GM19025 (cell line): Measurements from ENCODE around the gene PDZD2.
"Not testable (repeated sequence)": the region's sequence is repeated elsewhere in the genome, so short reads cannot be mapped to it uniquely, and the experiment has no call there.

Experiments
- ATAC-seq: cut with Tn5 transposase; IDR thresholded peaks from one replicate; pipeline ENCODE4 v1.9.1; 2021; ENCODE audit warnings: mild to moderate bottlenecking, low read depth, moderate library complexity; ENCODE audit not compliant: unreplicated experiment

The PDZD2 gene

DNA sequence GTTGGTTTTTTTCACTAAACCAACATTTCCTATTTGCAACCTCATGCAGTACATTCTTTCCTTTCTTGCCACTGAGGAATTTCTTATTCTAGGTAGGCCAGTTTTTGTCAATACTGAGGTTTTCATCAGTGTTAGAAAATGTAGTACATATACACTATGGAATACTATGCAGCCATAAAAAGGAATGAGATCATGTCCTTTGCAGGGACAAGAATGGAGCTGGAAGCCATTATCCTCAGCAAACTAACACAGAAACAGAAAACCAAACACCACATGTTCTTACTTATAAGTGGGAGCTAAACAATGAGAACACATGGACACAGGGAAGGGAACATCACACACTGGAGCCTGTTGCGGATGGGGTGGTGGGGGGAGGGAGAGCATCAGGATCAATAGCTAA, 441.6 kb downstream of the PDZD2 start:
- not testable (repeated sequence) for ATAC-seq

DNA sequence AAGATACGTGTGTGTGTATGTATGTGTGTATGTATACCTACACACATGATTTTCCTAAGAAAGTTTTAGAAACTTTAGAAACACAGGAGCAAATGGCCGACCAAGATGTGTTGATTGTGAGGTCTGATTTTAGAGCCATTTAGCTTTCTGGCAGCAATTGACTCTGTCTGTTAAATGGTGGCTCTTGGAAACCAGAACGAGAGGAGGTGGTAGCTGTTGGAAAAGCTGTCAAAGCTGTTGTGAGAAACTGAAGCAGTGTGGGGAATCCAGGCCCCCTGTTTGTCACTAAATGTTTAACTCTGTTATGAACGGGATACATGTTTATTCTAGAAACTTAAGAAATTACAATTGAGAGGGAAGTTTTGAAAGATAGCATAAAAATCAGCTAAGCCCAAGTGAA, 443.8 kb downstream of the PDZD2 start:
- ATAC-seq: no peak

DNA sequence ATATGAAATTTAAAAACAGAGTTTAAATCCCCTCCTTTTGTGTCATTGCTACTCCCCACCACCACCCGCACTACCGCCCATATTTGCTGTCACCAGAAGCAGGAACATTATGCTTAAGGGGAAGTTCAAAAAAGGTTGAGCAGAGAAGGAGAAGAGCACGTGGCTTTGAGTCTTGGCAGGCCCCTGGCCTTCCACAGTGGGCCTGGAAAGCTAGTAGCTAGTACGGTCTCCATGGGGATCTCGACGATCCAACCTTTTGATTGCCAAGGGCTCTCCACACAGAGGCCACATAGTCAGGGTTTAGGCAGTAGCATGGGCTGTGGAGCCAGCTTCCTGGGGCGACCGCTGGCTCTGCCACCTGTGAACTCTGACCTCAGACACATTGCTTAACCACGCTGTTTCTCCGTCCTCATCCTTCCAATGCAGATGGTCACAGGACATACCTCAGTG, 445.1 kb downstream of the PDZD2 start:
- no peak for ATAC-seq

DNA sequence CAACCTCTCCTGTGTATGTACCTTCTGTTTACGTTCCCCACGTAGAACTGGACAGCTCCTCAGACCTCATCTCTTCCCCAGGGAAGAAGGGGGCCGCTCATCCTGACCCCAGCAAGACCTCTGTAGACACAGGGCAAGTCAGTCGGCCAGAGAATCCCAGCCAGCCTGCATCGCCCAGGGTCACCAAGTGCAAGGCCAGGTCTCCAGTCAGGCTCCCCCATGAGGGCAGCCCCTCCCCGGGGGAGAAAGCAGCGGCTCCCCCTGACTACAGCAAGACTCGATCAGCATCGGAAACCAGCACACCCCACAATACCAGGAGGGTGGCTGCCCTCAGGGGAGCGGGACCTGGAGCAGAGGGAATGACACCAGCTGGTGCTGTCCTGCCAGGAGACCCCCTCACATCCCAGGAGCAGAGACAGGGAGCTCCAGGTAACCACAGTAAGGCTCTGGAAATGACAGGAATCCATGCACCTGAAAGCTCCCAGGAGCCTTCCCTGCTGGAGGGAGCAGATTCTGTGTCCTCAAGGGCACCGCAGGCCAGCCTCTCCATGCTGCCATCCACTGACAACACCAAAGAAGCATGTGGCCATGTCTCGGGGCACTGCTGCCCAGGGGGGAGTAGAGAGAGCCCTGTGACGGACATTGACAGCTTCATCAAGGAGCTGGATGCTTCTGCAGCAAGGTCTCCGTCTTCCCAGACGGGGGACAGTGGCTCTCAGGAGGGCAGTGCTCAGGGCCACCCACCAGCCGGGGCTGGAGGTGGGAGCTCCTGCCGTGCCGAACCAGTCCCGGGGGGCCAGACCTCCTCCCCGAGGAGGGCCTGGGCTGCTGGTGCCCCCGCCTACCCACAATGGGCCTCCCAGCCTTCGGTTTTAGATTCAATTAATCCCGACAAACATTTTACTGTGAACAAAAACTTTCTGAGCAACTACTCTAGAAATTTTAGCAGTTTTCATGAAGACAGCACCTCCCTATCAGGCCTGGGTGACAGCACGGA, 448.5 kb downstream of the PDZD2 start:
- no peak for ATAC-seq

DNA sequence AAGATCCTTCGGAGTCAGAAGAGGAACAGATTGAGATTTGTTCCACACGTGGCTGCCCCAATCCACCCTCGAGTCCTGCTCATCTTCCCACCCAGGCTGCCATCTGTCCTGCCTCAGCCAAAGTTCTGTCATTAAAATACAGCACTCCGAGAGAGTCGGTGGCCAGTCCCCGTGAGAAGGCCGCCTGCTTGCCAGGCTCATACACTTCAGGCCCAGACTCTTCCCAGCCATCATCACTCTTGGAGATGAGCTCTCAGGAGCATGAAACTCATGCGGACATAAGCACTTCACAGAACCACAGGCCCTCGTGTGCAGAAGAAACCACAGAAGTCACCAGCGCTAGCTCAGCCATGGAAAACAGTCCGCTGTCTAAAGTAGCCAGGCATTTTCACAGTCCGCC, 449.3 kb downstream of the PDZD2 start:
- ATAC-seq: no peak

DNA sequence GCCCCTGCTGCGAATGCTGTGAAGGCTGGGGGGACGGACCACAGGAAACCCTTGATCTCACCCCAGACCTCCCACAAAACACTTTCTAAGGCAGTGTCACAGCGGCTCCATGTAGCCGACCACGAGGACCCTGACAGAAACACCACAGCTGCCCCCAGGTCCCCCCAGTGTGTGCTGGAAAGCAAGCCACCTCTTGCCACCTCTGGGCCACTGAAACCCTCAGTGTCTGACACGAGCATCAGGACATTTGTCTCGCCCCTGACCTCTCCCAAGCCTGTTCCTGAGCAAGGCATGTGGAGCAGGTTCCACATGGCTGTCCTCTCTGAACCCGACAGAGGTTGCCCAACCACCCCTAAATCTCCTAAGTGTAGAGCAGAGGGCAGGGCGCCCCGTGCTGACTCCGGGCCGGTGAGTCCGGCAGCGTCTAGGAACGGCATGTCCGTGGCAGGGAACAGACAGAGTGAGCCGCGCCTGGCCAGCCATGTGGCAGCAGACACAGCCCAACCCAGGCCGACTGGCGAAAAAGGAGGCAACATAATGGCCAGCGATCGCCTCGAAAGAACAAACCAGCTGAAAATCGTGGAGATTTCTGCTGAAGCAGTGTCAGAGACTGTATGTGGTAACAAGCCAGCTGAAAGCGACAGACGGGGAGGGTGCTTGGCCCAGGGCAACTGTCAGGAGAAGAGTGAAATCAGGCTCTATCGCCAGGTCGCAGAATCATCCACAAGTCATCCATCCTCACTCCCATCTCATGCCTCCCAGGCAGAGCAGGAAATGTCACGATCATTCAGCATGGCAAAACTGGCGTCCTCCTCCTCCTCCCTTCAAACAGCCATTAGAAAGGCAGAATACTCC, 450.4 kb downstream of the PDZD2 start:
- no peak for ATAC-seq

DNA sequence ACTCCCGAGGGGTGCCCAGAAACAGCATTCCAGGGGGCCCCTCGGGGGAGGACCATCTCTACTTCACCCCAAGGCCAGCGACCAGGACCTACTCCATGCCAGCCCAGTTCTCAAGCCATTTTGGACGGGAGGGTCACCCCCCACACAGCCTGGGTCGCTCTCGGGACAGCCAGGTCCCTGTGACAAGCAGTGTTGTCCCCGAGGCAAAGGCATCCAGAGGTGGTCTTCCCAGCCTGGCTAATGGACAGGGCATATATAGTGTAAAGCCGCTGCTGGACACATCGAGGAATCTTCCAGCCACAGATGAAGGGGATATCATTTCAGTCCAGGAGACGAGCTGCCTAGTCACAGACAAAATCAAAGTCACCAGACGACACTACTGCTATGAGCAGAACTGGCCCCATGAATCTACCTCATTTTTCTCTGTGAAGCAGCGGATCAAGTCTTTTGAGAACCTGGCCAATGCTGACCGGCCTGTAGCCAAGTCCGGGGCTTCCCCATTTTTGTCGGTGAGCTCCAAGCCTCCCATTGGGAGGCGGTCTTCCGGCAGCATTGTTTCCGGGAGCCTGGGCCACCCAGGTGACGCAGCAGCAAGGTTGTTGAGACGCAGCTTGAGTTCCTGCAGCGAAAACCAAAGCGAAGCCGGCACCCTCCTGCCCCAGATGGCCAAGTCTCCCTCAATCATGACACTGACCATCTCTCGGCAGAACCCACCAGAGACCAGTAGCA, 451.3 kb downstream of the PDZD2 start:
- ATAC-seq: no peak

DNA sequence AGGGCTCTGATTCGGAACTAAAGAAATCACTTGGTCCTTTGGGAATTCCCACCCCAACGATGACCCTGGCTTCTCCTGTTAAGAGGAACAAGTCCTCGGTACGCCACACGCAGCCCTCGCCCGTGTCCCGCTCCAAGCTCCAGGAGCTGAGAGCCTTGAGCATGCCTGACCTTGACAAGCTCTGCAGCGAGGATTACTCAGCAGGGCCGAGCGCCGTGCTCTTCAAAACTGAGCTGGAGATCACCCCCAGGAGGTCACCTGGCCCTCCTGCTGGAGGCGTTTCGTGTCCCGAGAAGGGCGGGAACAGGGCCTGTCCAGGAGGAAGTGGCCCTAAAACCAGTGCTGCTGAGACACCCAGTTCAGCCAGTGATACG, 451.8 kb downstream of the PDZD2 start:
- ATAC-seq: no peak

DNA sequence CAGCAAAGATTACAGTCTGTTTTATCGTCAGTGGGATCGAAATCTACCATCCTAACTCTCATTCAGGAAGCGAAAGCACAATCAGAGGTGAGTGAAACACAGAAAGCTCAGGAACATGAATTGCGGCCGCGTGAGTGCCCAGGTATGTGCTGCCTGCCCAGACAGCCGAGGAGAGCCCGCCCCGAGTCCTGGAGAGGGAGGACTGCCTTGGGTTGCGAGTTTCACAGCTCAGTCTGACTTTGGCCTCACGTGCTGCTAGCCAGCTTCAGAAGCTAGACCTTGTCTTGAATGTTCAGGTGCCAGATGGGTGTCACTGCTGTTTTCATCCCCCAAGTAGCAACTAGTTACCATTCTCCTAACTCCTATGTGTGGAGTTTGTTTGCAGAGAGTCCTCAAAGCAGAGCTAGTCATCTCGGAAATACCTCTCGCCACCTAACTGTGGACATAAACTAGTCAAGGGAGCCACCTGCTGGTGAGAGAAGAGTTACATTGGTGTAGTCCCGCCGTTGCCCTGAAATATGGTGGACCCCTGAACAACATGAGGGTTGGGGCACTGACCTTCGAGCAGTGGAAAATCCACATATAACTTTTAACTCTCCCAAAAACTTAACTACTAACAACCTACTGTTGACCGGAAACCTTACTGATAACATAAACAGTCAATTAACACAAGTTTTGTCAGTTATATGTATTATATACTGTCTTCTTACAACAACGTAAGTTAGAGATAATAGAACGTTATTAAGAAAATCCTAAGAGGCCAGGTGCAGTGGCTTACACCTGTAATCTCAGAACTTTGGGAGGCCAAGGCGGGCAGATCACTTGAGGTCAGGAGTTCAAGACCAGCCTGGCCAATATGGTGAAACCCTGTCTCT, 454.2 kb downstream of the PDZD2 start:
- ATAC-seq: peak; percentile 83

DNA sequence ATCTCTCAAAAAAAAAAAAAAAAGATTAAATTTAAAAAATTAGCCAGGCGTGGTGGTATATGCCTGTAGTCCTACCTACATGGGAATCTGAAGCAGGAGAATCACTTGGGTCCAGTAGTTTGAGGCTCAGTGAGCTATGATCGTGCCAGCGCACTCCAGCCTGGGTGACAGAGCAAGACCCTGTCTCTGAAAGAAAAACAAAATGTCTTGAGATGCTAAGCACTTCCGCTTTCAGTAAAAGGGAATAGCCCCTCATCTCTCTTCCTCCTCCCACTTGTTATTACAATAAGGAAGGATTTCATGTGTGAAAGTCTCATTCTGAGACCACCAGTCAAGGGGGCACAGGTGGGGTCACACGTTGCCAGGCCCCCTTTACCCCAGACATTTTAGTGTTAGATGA, 455.8 kb downstream of the PDZD2 start:
- ATAC-seq: no peak

DNA sequence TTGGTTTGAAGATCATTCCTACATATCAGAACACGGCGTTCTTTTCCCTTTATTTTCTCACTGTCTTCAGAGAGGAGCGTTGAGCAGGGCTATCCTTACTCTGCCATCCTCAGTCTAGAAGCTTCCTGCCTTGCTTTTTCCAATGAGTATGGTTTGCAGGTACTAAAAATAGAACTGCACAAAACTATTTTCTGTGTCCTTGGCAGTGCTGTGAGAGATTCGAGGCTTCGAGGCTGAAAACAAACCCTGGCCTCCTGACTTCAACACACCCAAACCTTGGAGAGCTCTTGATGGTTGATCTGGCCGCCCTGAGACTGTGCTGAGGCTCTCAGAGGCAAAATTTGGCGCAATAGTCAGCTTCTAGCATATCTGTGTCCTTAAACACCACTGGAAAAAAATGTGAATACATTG, 456.3 kb downstream of the PDZD2 start:
- no peak for ATAC-seq

DNA sequence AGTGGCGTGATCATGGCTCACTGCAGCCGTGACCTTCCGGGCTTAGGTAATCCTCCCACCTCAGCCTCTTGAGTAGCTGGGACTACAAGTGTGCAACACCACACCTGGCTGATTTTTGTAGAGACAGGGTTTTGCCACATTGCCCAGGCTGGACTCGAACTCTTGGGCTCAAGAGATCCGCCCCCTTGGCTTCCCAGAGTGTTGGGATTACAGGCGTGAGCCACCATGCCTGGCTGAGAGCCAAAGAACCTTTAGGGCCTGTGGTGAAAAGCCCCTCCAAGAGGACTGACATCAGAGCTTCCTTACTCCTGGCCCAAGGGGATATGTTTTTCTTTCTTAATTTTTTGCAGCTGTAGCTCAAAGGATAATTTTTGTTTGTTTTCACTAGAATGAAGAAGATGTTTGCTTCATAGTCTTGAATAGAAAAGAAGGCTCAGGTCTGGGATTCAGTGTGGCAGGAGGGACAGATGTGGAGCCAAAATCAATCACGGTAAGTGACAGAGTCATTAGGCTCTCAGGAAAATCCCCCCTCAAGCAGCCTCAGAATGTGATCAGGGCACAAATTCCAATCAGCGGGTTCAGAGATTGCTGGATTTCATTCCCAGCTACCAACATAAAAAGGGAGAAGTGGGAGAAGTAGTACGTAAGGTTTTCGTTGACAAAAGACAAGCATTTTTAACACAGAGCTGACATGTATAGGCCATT, 458.1 kb downstream of the PDZD2 start:
- ATAC-seq: no peak

DNA sequence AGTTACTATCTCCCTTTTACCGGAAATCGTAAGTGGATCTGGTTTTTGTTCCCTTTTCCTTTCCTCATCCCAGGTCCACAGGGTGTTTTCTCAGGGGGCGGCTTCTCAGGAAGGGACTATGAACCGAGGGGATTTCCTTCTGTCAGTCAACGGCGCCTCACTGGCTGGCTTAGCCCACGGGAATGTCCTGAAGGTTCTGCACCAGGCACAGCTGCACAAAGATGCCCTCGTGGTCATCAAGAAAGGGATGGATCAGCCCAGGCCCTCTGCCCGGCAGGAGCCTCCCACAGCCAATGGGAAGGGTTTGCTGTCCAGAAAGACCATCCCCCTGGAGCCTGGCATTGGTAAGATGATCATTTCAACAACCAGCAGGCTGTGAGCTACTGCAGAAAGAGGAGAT, 459.4 kb downstream of the PDZD2 start:
- no peak for ATAC-seq

DNA sequence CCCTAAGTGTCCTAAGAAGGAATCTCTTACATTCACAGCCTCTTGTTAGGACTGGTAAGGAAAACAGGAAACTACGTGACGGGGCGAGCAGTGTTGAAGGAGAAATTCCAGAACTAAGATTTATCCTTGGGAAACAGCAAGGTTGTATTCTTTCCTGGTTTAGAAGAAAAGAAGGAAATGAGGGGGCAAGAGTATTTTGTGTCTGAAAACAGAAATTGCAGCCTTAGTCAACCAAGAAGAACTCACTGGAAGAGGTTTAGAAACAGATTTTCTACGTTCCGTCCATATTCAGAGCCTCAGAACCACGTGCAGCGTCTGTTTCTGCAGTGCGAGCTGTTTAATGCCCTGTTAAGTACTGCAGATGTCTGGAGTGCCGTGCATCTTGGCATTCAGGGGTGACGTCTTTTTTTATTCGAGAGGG, 460.0 kb downstream of the PDZD2 start:
- no peak for ATAC-seq

DNA sequence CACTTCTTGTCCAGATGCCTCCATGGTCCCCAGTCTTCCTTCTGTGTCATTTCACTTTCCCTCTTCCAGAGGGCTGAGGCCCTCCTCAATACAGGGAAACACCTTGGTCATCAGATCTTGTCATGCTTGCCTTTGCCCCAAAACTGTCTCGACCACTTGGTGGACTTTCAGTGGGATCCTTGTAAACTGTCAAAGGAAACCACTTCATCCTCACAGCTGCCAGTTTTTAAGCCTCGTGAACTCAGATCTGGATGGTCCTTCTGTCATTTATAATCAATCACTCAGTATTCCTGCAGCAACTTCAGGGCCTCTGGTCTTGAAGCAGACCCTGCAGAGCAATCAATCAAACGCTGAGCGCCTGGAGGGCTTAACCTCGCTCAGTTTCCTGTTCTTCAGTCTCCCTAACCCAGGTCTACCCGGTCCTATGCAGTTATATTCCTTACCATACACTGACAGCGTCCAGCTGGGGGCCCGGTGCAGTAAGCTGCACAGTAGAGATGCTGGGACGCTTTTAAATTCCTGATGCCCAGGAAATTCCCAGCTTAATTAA, 460.6 kb downstream of the PDZD2 start:
- no peak for ATAC-seq

DNA sequence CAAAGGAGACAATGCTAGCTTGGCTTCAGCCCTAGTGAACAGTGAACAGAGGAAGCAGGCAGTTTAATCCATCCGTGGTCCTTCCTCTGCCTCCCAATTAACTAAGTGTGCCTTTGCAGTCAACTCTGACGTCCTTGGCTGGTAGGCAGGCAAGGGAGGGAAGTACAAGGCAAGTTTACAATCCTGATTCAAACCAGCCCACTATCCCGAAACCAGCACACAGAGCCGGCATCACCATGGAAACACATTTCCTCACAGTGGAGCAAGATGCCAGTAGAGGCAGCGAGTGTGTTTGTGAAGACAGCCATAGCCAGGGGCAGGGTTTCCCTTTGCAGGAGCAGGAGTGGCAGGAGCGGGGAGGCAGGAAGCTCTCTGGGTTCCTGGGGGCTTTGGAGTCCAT, 461.3 kb downstream of the PDZD2 start:
- no peak for ATAC-seq

DNA sequence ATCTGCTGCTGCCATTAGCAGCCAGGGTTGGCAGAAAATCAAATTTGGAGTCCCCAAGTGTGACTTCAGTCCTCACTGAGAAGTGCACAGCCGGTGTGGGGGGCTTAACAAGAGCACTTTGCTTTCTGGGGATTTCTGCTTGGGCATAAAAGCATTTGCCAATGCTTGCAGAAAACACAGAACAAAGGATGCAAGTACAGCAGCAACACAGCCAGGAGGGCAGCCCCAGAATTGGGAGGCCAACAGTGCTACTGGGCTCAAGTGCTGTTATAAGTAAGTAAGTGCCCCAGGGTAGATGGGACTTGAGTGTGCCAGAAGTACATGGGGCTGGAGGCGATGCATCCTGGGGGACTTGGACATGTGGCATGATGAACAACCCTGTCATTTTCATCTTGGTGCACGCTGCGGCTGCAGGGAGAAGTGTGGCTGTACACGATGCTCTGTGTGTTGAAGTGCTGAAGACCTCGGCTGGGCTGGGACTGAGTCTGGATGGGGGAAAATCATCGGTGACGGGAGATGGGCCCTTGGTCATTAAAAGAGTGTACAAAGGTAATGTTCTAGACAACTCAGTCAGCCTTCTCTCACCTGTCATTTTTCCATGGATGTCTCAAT, 461.9 kb downstream of the PDZD2 start:
- ATAC-seq: no peak

DNA sequence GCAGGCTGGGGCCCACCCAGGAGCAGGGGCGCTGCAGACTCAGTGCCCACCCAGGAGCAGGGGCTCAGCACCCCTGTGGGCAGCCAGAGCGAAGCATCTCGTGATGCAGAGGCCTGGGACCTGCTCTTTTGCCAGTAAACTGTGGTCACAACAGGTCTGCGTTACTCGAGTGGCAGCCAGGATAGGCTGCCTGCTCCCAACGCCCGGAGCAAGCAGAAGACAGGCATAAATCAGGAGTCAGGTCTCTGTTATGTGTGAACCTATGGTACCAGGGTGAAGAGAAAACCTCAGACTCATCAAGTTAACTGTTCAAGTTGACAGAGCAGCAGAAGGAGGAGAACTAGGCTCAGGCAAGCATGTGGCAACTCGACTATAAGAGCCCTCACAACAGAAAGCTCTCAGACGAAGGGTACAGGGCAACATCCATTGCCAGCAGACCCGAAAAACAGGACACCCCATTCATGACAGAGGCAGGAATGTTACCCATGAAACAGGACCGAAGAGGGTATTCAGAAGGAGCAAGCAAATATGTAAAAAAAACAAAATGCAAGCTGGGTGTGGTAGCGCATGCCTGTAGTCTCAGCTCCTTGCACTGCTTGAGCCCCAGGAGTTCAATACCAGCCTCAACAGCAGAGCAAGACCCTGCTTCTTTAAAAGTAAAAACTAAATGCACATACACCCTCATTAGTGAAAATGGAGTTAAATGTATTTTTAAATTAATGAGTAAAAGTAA, 463.5 kb downstream of the PDZD2 start:
- no peak for ATAC-seq
